ENCODE measurements around the gene KIF22.
A peak's percentile ranks its signal among the peaks of the same experiment; 100 is the strongest.
"Not testable (repeated sequence)": the region's sequence is repeated elsewhere in the genome, so short reads cannot be mapped to it uniquely, and the experiment has no call there.

KIF22 gene

GRCh38 chr16:29815793-29816693, 25.5 kb downstream of the KIF22 start, which contains the start of gene PAGR1:
Gene PAGR1, plus strand, starts transcription at chr16:29816152. Its CDS starts 374 bp downstream, at chr16:29816526.
- peak; percentile 98 for DNase-seq

GRCh38 chr16:29816694-29817441, 26.3 kb downstream of the KIF22 start:
- peak; percentile 70 for DNase-seq

GRCh38 chr16:29818082-29818481, 27.5 kb downstream of the KIF22 start:
- no peak for DNase-seq

- no peak for DNase-seq
These were observed 29.0 kb downstream of the KIF22 start for GRCh38 chr16:29819506-29819905.

GRCh38 chr16:29820271-29820701, 29.7 kb downstream of the KIF22 start, which contains the start of gene MVP:
Gene MVP, plus strand, starts transcription at chr16:29820462. Its CDS starts 10,088 bp downstream, at chr16:29830550.
- peak; percentile 26 for DNase-seq

- DNase-seq, result peak; percentile 16
These were observed 30.4 kb downstream of the KIF22 start for GRCh38 chr16:29820730-29821642.

- no peak for DNase-seq
These were observed 31.1 kb downstream of the KIF22 start for GRCh38 chr16:29821643-29822115.

GRCh38 chr16:29824589-29825144, 34.1 kb downstream of the KIF22 start:
- DNase-seq, result no peak

GRCh38 chr16:29825145-29826044, 34.8 kb downstream of the KIF22 start:
- no peak for DNase-seq

GRCh38 chr16:29826342-29826695, 35.8 kb downstream of the KIF22 start:
- no peak for DNase-seq

GRCh38 chr16:29830774-29831173, 40.2 kb downstream of the KIF22 start:
- no peak for DNase-seq

GRCh38 chr16:29831490-29831889, 40.9 kb downstream of the KIF22 start:
- DNase-seq, result no peak

- DNase-seq, result not testable (repeated sequence)
These were observed 42.7 kb downstream of the KIF22 start for GRCh38 chr16:29833219-29833618.

- DNase-seq, result no peak
These were observed 43.5 kb downstream of the KIF22 start for GRCh38 chr16:29834079-29834478.

GRCh38 chr16:29835926-29836325, 45.4 kb downstream of the KIF22 start:
- DNase-seq, result no peak

GRCh38 chr16:29836623-29837022, 46.1 kb downstream of the KIF22 start:
- no peak for DNase-seq

GRCh38 chr16:29837841-29838240, 47.3 kb downstream of the KIF22 start:
- DNase-seq, result no peak

- no peak for DNase-seq
These were observed 49.3 kb downstream of the KIF22 start for GRCh38 chr16:29839822-29840221.

- no peak for DNase-seq
These were observed 49.7 kb downstream of the KIF22 start for GRCh38 chr16:29840240-29840639.

- DNase-seq, result no peak
These were observed 51.1 kb downstream of the KIF22 start for GRCh38 chr16:29841631-29842030.

GRCh38 chr16:29842732-29843346, 52.3 kb downstream of the KIF22 start:
- no peak for DNase-seq

Data from DMS153 (cell line).